Dendritic cell treated with granulocyte-macrophage colony-stimulating factor and Interleukin-4, amounts not matched to agents 40 ng/mL and 50 ng/mL, for 4 days (primary cell): ENCODE results near the gene ADNP2.

Experiments
- H3K27ac Mint-ChIP-seq: one replicate; pipeline ENCODE4 v1.8.0; 2022; ENCODE audit warnings: mild to moderate bottlenecking, mixed read lengths
- H3K27me3 Mint-ChIP-seq: one replicate; pipeline ENCODE4 v1.8.0; 2022; ENCODE audit warnings: mild to moderate bottlenecking, mixed read lengths
- H3K36me3 Mint-ChIP-seq: one replicate; pipeline ENCODE4 v1.8.0; 2022; ENCODE audit warnings: low read depth, mixed read lengths
- H3K4me1 Mint-ChIP-seq: one replicate; pipeline ENCODE4 v1.8.0; 2022; ENCODE audit warnings: low read depth, mixed read lengths
- H3K4me3 Mint-ChIP-seq: one replicate; pipeline ENCODE4 v1.8.0; 2022; ENCODE audit warnings: mild to moderate bottlenecking, moderate library complexity, mixed read lengths
- H3K9me3 Mint-ChIP-seq: one replicate; pipeline ENCODE4 v1.8.0; 2022; ENCODE audit warnings: mixed read lengths
- intact Hi-C: fragments of 100-400 bp; cut with micrococcal nuclease; formaldehyde crosslinking; loops from one replicate; pipeline ENCODE4 v1.15.0; 2022

Gene ADNP2

GRCh38 chr18:80176334-80177073, 67.4 kb downstream of the ADNP2 start:
- H3K4me3 Mint-ChIP-seq, result no peak overlapping the region
- H3K4me1 Mint-ChIP-seq, result peaks cover under 1% of the 10 kb centered on the region
- no peaks in the 10 kb centered on the region for H3K9me3 Mint-ChIP-seq
- H3K36me3 Mint-ChIP-seq, result no peaks in the 10 kb centered on the region
- peaks cover 13% of the 10 kb centered on the region for H3K27me3 Mint-ChIP-seq
- intact Hi-C loops, result no loop called here
- H3K27ac Mint-ChIP-seq, result no peak overlapping the region

GRCh38 chr18:80177128-80177527, 68.1 kb downstream of the ADNP2 start:
- no peaks in the 10 kb centered on the region for H3K9me3 Mint-ChIP-seq
- no peak overlapping the region for H3K27ac Mint-ChIP-seq
- intact Hi-C loops, result no loop called here
- no peak overlapping the region for H3K4me3 Mint-ChIP-seq
- no peaks in the 10 kb centered on the region for H3K36me3 Mint-ChIP-seq
- no peaks in the 10 kb centered on the region for H3K4me1 Mint-ChIP-seq
- H3K27me3 Mint-ChIP-seq, result peaks cover 10% of the 10 kb centered on the region

- no peak overlapping the region for H3K27ac Mint-ChIP-seq
- intact Hi-C loops, result no loop called here
- H3K4me1 Mint-ChIP-seq, result no peaks in the 10 kb centered on the region
- H3K4me3 Mint-ChIP-seq, result no peak overlapping the region
- no peaks in the 10 kb centered on the region for H3K36me3 Mint-ChIP-seq
- H3K27me3 Mint-ChIP-seq, result peaks cover 7% of the 10 kb centered on the region
- H3K9me3 Mint-ChIP-seq, result no peaks in the 10 kb centered on the region
These were observed 70.1 kb downstream of the ADNP2 start for GRCh38 chr18:80178935-80179818.

- intact Hi-C loops, result no loop called here
- Mint-ChIP-seq H3K4me3 (no peak overlapping the region), H3K27me3 (peaks cover 7% of the 10 kb centered on the region), H3K36me3 (no peaks in the 10 kb centered on the region), H3K4me1 (no peaks in the 10 kb centered on the region), H3K27ac (no peak overlapping the region), H3K9me3 (no peaks in the 10 kb centered on the region)
These were observed 70.9 kb downstream of the ADNP2 start for GRCh38 chr18:80179857-80180558.

- no peaks in the 10 kb centered on the region for H3K36me3 Mint-ChIP-seq
- intact Hi-C loops, result no loop called here
- no peaks in the 10 kb centered on the region for H3K4me1 Mint-ChIP-seq
- no peak overlapping the region for H3K27ac Mint-ChIP-seq
- H3K9me3 Mint-ChIP-seq, result peaks cover 3% of the 10 kb centered on the region
- H3K27me3 Mint-ChIP-seq, result peaks cover 4% of the 10 kb centered on the region
- no peak overlapping the region for H3K4me3 Mint-ChIP-seq
These were observed 71.9 kb downstream of the ADNP2 start for GRCh38 chr18:80180778-80181564.

- H3K36me3 Mint-ChIP-seq, result no peaks in the 10 kb centered on the region
- peaks cover 4% of the 10 kb centered on the region for H3K27me3 Mint-ChIP-seq
- H3K27ac Mint-ChIP-seq, result no peak overlapping the region
- intact Hi-C loops, result no loop called here
- H3K9me3 Mint-ChIP-seq, result peaks cover 8% of the 10 kb centered on the region
- H3K4me1 Mint-ChIP-seq, result no peaks in the 10 kb centered on the region
- H3K4me3 Mint-ChIP-seq, result no peak overlapping the region
These were observed 72.8 kb downstream of the ADNP2 start for GRCh38 chr18:80181642-80182461.

GRCh38 chr18:80182855-80183254, 73.8 kb downstream of the ADNP2 start:
- H3K4me1 Mint-ChIP-seq, result no peaks in the 10 kb centered on the region
- H3K9me3 Mint-ChIP-seq, result peaks cover 8% of the 10 kb centered on the region
- H3K4me3 Mint-ChIP-seq, result no peak overlapping the region
- intact Hi-C loops, result no loop called here
- no peak overlapping the region for H3K27ac Mint-ChIP-seq
- no peaks in the 10 kb centered on the region for H3K27me3 Mint-ChIP-seq
- H3K36me3 Mint-ChIP-seq, result no peaks in the 10 kb centered on the region

GRCh38 chr18:80183273-80184050, 74.4 kb downstream of the ADNP2 start:
- intact Hi-C loops, result no loop called here
- peaks cover 8% of the 10 kb centered on the region for H3K9me3 Mint-ChIP-seq
- no peak overlapping the region for H3K27ac Mint-ChIP-seq
- H3K4me3 Mint-ChIP-seq, result no peak overlapping the region
- H3K27me3 Mint-ChIP-seq, result no peaks in the 10 kb centered on the region
- H3K36me3 Mint-ChIP-seq, result no peaks in the 10 kb centered on the region
- H3K4me1 Mint-ChIP-seq, result no peaks in the 10 kb centered on the region

- no peaks in the 10 kb centered on the region for H3K4me1 Mint-ChIP-seq
- H3K27ac Mint-ChIP-seq, result no peak overlapping the region
- H3K9me3 Mint-ChIP-seq, result peaks cover 8% of the 10 kb centered on the region
- H3K36me3 Mint-ChIP-seq, result no peaks in the 10 kb centered on the region
- H3K4me3 Mint-ChIP-seq, result no peak overlapping the region
- no peaks in the 10 kb centered on the region for H3K27me3 Mint-ChIP-seq
- intact Hi-C loops, result no loop called here
These were observed 75.2 kb downstream of the ADNP2 start for GRCh38 chr18:80184243-80184772.

GRCh38 chr18:80185545-80185944, 76.5 kb downstream of the ADNP2 start:
- H3K4me3 Mint-ChIP-seq, result no peak overlapping the region
- H3K27ac Mint-ChIP-seq, result no peak overlapping the region
- intact Hi-C loops, result no loop called here
- no peaks in the 10 kb centered on the region for H3K4me1 Mint-ChIP-seq
- H3K36me3 Mint-ChIP-seq, result no peaks in the 10 kb centered on the region
- H3K27me3 Mint-ChIP-seq, result no peaks in the 10 kb centered on the region
- H3K9me3 Mint-ChIP-seq, result peaks cover 8% of the 10 kb centered on the region

GRCh38 chr18:80187956-80188642, 79.0 kb downstream of the ADNP2 start:
- intact Hi-C loops, result no loop called here
- peaks cover 3% of the 10 kb centered on the region for H3K27me3 Mint-ChIP-seq
- H3K36me3 Mint-ChIP-seq, result no peaks in the 10 kb centered on the region

More at GRCh38 chr18:80187956-80188642, 79.0 kb downstream of the ADNP2 start:
- peaks cover 8% of the 10 kb centered on the region for H3K9me3 Mint-ChIP-seq
- H3K4me1 Mint-ChIP-seq, result no peaks in the 10 kb centered on the region
- no peak overlapping the region for H3K4me3 Mint-ChIP-seq
- no peak overlapping the region for H3K27ac Mint-ChIP-seq
